OCI-LY7 (cell line): ENCODE measurements around the gene PLEKHG7. TPM values are rescaled to one million over a fixed set of nuclear protein-coding genes. Genes with fewer than 3 reads are reported as not detected.

ENCODE experiments used
- BruUV-seq: library from RNA; stranded (reverse); fragments of 400-500 nt; replicated peaks from 2 replicates; lab custom pipeline; 2021; lab: Mats Ljungman, UMichigan
- CTCF ChIA-PET: fragments of 300-600 bp; sonication (Branson Sonifier 250); formaldehyde crosslinking; loops from one replicate; lab custom pipeline; 2022; ENCODE audit warnings: antibody characterized with exemption; ENCODE audit not compliant: unreplicated experiment; lab: Charles Lee
- POLR2A ChIA-PET: fragments of 300-600 bp; sonication (Branson Sonifier 250); formaldehyde crosslinking; loops from one replicate; lab custom pipeline; 2022; ENCODE audit warnings: antibody characterized with exemption; lab: Charles Lee
- DNase-seq: peaks from one replicate; pipeline ENCODE4 v3.0.0-alpha.2; 2015; ENCODE audit warnings: low spot score
- H2AFZ ChIP-seq: fragments of 200-600 bp; sonication (generic), shearing (Covaris generic); 2 replicates; pipeline ENCODE4 v1.6.1; 2014; ENCODE audit warnings: mild to moderate bottlenecking, antibody characterized with exemption, low read length, moderate library complexity
- H3K27ac ChIP-seq: fragments of 200-600 bp; sonication (generic); 2 replicates; pipeline ENCODE4 v1.5.1; 2014; ENCODE audit warnings: mixed run types, low read depth, mild to moderate bottlenecking, moderate library complexity, low read length, inconsistent platforms; ENCODE audit not compliant: poor library complexity, severe bottlenecking
- H3K36me3 ChIP-seq: fragments of 200-600 bp; sonication (generic); 2 replicates; pipeline ENCODE4 v1.6.1; 2014; ENCODE audit warnings: mild to moderate bottlenecking, antibody characterized with exemption, low read length, moderate library complexity, mixed read lengths; ENCODE audit not compliant: insufficient read depth
- H3K4me1 ChIP-seq: fragments of 200-600 bp; sonication (generic); 2 replicates; pipeline ENCODE4 v1.5.1; 2014; ENCODE audit warnings: mild to moderate bottlenecking, low read length; ENCODE audit not compliant: insufficient read depth, poor library complexity, severe bottlenecking
- H3K4me2 ChIP-seq: fragments of 200-600 bp; sonication (generic); 2 replicates; pipeline ENCODE4 v1.6.1; 2014; ENCODE audit warnings: mild to moderate bottlenecking, low read length
- H3K4me3 ChIP-seq: fragments of 200-600 bp; sonication (generic); 2 replicates; pipeline ENCODE4 v1.5.1; 2014; ENCODE audit warnings: mild to moderate bottlenecking, low read depth, low read length; ENCODE audit not compliant: poor library complexity, severe bottlenecking
- H3K79me2 ChIP-seq: fragments of 200-600 bp; sonication (generic); 2 replicates; pipeline ENCODE4 v1.6.1; 2016; ENCODE audit warnings: low read depth, mild to moderate bottlenecking, low read length, moderate library complexity, mixed read lengths; ENCODE audit not compliant: insufficient read depth
- H3K9me2 ChIP-seq: fragments of 200-600 bp; sonication (generic); 2 replicates; pipeline ENCODE4 v1.6.1; 2016; ENCODE audit warnings: mild to moderate bottlenecking, low read length, mixed read lengths; ENCODE audit not compliant: insufficient read depth
- H3K9me3 ChIP-seq: fragments of 200-600 bp; sonication (generic); 2 replicates; pipeline ENCODE4 v1.6.1; 2014; ENCODE audit warnings: mild to moderate bottlenecking, mixed run types, low read length, mixed read lengths
- H4K20me1 ChIP-seq: fragments of 200-600 bp; sonication (generic); 2 replicates; pipeline ENCODE4 v1.6.1; 2014; ENCODE audit warnings: mild to moderate bottlenecking, antibody characterized with exemption, low read length, moderate library complexity, mixed read lengths; ENCODE audit not compliant: insufficient read depth
- CTCF ChIP-seq: fragments of 200-600 bp; sonication (generic); conservative IDR thresholded peaks from 2 replicates; pipeline ENCODE4 v1.5.1; 2014; ENCODE audit warnings: mild to moderate bottlenecking, antibody characterized with exemption, low read length, moderate library complexity, mixed read lengths
- EZH2phosphoT487 ChIP-seq: fragments of 200-600 bp; sonication (generic); IDR thresholded peaks from 2 replicates; pipeline ENCODE4 v1.6.1; 2018; ENCODE audit warnings: low read depth, borderline replicate concordance, mild to moderate bottlenecking, mixed run types, antibody characterized with exemption, low read length, moderate library complexity, mixed read lengths
- intact Hi-C: fragments of 100-400 bp; cut with micrococcal nuclease; formaldehyde crosslinking; loops from one replicate; pipeline ENCODE4 v1.10.0; 2022; ENCODE audit not compliant: unreplicated experiment
- total RNA-seq, 2 experiments: library from RNA; depleted of rRNA in 1 of 2; stranded (reverse); fragments of >200 nt in 1 of 2; shearing (Covaris generic) in 1 of 2; gene quantifications; 2 replicates each; pipeline ENCODE4 v1.2.3, GENCODE V29; 2014 to 2022

The PLEKHG7 gene
- total RNA-seq, 2 experiments from 2014 or later = 0.29 TPM; not detected in 1

- H3K4me1 ChIP-seq = peaks cover 12% of the 10 kb centered on the region
- no peak for DNase-seq
- H2AFZ ChIP-seq = no peak overlapping the region
- no peaks in the 10 kb centered on the region for H3K36me3 ChIP-seq
- H3K27ac ChIP-seq = no peak overlapping the region
- H4K20me1 ChIP-seq = no peaks in the 10 kb centered on the region
- no peak overlapping the region for H3K4me2 ChIP-seq
- no peak overlapping the region for H3K4me3 ChIP-seq
- CTCF ChIA-PET = no interaction called here
- H3K9me2 ChIP-seq = no peaks in the 10 kb centered on the region
- intact Hi-C loops = no loop called here
- BruUV-seq = no TSS peak
- TF ChIP-seq CTCF (no peak), EZH2phosphoT487 (no peak)
- no peaks in the 10 kb centered on the region for H3K9me3 ChIP-seq
- no peaks in the 10 kb centered on the region for H3K79me2 ChIP-seq
- POLR2A ChIA-PET = interaction anchor here (0.5 to 1.5 kb wide), 3 partner anchors 14 to 629 kb away, joined by 3 to 5 read pairs (median 4); no protein-coding TSS in a partner anchor
Observed at GRCh38 chr12:92764831-92765230, 62.0 kb downstream of the PLEKHG7 start.

DNA sequence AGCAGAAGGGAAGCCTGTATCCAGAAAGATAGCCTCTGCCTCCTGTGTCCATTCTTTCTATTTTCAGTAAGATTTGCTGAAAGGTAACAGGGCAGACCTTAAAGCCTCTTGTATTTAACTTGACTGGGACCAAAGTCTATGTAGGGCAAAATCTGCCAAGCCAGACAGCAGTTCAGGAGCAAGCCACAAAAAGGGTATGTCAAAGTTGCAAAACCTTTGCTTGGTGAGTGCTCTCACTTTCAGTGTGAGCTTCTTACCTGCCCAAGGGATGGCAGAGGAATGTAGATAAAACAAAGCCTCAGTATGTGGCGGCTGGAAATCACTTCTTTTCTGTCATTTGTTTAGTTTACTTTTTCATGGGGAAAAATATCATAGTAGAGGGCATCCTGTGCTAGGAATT is 63.1 kb downstream of the PLEKHG7 start:
- CTCF ChIA-PET = no interaction called here
- Histone ChIP-seq H3K9me3 (no peaks in the 10 kb centered on the region), H3K27ac (no peak overlapping the region), H3K36me3 (no peaks in the 10 kb centered on the region), H2AFZ (no peak overlapping the region), H3K79me2 (no peaks in the 10 kb centered on the region), H3K4me1 (peaks cover 16% of the 10 kb centered on the region), H4K20me1 (no peaks in the 10 kb centered on the region), H3K4me3 (no peak overlapping the region), H3K9me2 (no peaks in the 10 kb centered on the region), H3K4me2 (no peak overlapping the region)
- intact Hi-C loops = no loop called here
- TF ChIP-seq EZH2phosphoT487 (no peak), CTCF (no peak)
- POLR2A ChIA-PET = interaction anchor here (0.6 to 1.5 kb wide), 4 partner anchors 13 to 327 kb away, joined by 3 to 5 read pairs (median 4); no protein-coding TSS in a partner anchor
- BruUV-seq = no TSS peak
- DNase-seq = no peak

DNA sequence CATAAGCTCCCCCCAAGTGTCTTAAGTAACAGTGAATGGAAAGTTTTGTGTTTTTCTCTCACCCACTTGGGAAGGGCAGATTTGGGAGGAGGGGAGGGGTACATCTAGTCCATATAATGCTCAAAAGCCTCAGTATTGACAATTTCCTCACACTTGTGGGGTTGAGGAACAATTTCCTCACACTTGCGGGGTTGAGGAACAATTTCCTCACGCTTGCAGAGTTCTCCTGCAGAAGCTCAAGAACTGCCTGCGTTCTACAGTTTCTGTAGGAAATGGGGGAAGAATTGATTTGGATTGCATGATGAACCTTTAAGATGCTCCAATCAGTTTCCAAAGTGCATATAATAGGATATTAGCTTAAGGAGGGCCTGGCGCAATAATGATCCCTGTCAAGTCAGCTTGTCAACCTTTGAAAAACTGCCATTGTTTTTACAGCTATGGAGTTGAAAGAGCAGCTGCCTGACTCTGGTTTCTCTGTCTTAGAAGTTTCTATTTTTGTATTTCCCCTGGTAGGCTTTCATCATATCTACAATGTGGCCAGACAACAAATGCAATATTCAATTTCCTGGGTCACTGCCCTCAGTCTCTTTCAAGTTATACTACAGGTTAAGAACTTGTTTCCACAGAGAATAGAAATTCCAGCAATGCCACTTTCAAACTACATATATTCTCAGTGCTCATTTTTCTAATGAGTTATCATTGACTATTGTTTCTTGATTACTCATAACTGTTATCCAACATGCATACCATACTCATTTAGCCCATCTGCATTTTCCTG is 66.5 kb downstream of the PLEKHG7 start:
- H4K20me1 ChIP-seq = no peaks in the 10 kb centered on the region
- H3K4me2 ChIP-seq = peak overlapping the region; percentile 23
- DNase-seq = peak; percentile 74
- no peak overlapping the region for H3K27ac ChIP-seq
- peaks cover 16% of the 10 kb centered on the region for H3K4me1 ChIP-seq
- no peaks in the 10 kb centered on the region for H3K9me2 ChIP-seq
- ChIA-PET CTCF (no interaction called here), POLR2A (interaction anchor here (0.6 to 3.4 kb wide), 10 partner anchors 8 to 641 kb away, joined by 3 to 11 read pairs (median 3); no protein-coding TSS in a partner anchor)
- no peaks in the 10 kb centered on the region for H3K9me3 ChIP-seq
- H3K36me3 ChIP-seq = no peaks in the 10 kb centered on the region
- no peak overlapping the region for H3K4me3 ChIP-seq
- no peak overlapping the region for H2AFZ ChIP-seq
- intact Hi-C loops = no loop called here
- no peak for TF ChIP-seq CTCF
- TF ChIP-seq EZH2phosphoT487 = no peak
- H3K79me2 ChIP-seq = no peaks in the 10 kb centered on the region
- BruUV-seq = no TSS peak
